Neural cell (in vitro differentiated cells): ENCODE measurements around the gene PARVG. TPM values are rescaled to one million over a fixed set of nuclear protein-coding genes. Genes with fewer than 3 reads are reported as not detected.

Source experiments
- H2AFZ ChIP-seq: fragments of 200-600, 300-800 bp; sonication (generic), shearing (Covaris generic); 2 replicates; pipeline ENCODE4 v1.6.0; 2014; ENCODE audit warnings: low read depth, mild to moderate bottlenecking, antibody characterized with exemption, low read length, moderate library complexity
- H3F3A ChIP-seq: fragments of 200-600 bp; shearing (Covaris generic); 2 replicates; pipeline ENCODE4 v1.6.1; 2016; ENCODE audit warnings: mild to moderate bottlenecking, moderate library complexity, mixed read lengths, antibody characterized with exemption, low read length; ENCODE audit not compliant: insufficient read depth, poor library complexity, severe bottlenecking
- H3K27ac ChIP-seq: fragments of 200-600, 300-800 bp; sonication (generic), shearing (Covaris generic); 2 replicates; pipeline ENCODE4 v1.5.1; 2014; ENCODE audit warnings: mild to moderate bottlenecking, low read length, moderate library complexity
- H3K27me3 ChIP-seq: fragments of 300-800, 200-600 bp; sonication (generic), shearing (Covaris generic); 2 replicates; pipeline ENCODE4 v1.6.0; 2014; ENCODE audit warnings: mild to moderate bottlenecking, low read depth, low read length, moderate library complexity; ENCODE audit not compliant: insufficient read depth
- H3K36me3 ChIP-seq: fragments of 300-800, 200-600 bp; sonication (generic), shearing (Covaris generic); 2 replicates; pipeline ENCODE4 v1.5.1; 2014; ENCODE audit warnings: mild to moderate bottlenecking, antibody characterized with exemption, low read length, moderate library complexity; ENCODE audit not compliant: insufficient read depth
- H3K4me2 ChIP-seq: fragments of 300-800, 200-600 bp; sonication (generic), shearing (Covaris generic); 2 replicates; pipeline ENCODE4 v1.6.0; 2014; ENCODE audit warnings: mild to moderate bottlenecking, low read length
- H3K4me3 ChIP-seq: fragments of 300-800, 200-600 bp; sonication (generic), shearing (Covaris generic); 2 replicates; pipeline ENCODE4 v1.5.1; 2014; ENCODE audit warnings: mild to moderate bottlenecking, low read length, moderate library complexity
- H3K79me2 ChIP-seq: fragments of 200-600 bp; shearing (Covaris generic); replicated peaks from 2 replicates; pipeline ENCODE4 v1.6.0; 2014; ENCODE audit warnings: mild to moderate bottlenecking, low read length, moderate library complexity; ENCODE audit not compliant: insufficient read depth
- H3K9ac ChIP-seq: fragments of 300-800, 200-600 bp; sonication (generic), shearing (Covaris generic); 2 replicates; pipeline ENCODE4 v1.6.1; 2016; ENCODE audit warnings: mild to moderate bottlenecking, low read length, mixed read lengths
- H3K9me2 ChIP-seq: fragments of 200-600 bp; shearing (Covaris generic); 2 replicates; pipeline ENCODE4 v1.6.1; 2016; ENCODE audit warnings: mild to moderate bottlenecking, low read length, mixed read lengths; ENCODE audit not compliant: insufficient read depth
- H3K9me3 ChIP-seq: fragments of 200-600, 300-800 bp; sonication (generic), shearing (Covaris generic); 2 replicates; pipeline ENCODE4 v1.6.1; 2016; ENCODE audit warnings: mild to moderate bottlenecking, mixed run types, low read length, moderate library complexity, mixed read lengths
- H4K20me1 ChIP-seq: fragments of 200-600 bp; shearing (Covaris generic); 2 replicates; pipeline ENCODE4 v1.6.1; 2016; ENCODE audit warnings: mild to moderate bottlenecking, mixed run types; ENCODE audit not compliant: insufficient read depth
- EP300 ChIP-seq: fragments of 450-650 bp; conservative IDR thresholded peaks from 2 replicates; pipeline ENCODE4 v1.6.1; 2014; ENCODE audit warnings: antibody characterized with exemption, mild to moderate bottlenecking, moderate library complexity; ENCODE audit not compliant: poor library complexity, severe bottlenecking
- EZH2 ChIP-seq: fragments of 200-600, 300-800 bp; shearing (Covaris generic), sonication (generic); IDR thresholded peaks from 2 replicates; pipeline ENCODE4 v1.6.1; 2014; ENCODE audit warnings: antibody characterized with exemption, low read length, borderline replicate concordance, mild to moderate bottlenecking; ENCODE audit not compliant: insufficient read depth, poor library complexity, severe bottlenecking
- MXI1 ChIP-seq: fragments of 450-650 bp; conservative IDR thresholded peaks from 2 replicates; pipeline ENCODE4 v1.6.1; 2014; ENCODE audit warnings: antibody characterized with exemption, mild to moderate bottlenecking; ENCODE audit not compliant: poor library complexity, severe bottlenecking
- POLR2AphosphoS5 ChIP-seq: IDR thresholded peaks from 2 replicates; pipeline ENCODE4 v1.6.1; 2012
- RAD21 ChIP-seq: fragments of 450-650 bp; conservative IDR thresholded peaks from 2 replicates; pipeline ENCODE4 v1.6.1; 2014; ENCODE audit warnings: antibody characterized with exemption, mild to moderate bottlenecking, moderate library complexity
- SMC3 ChIP-seq: fragments of 450-650 bp; conservative IDR thresholded peaks from 2 replicates; pipeline ENCODE4 v1.6.1; 2014; ENCODE audit warnings: antibody characterized with exemption, mild to moderate bottlenecking, moderate library complexity; ENCODE audit not compliant: poor library complexity
- TAF1 ChIP-seq: IDR thresholded peaks from 2 replicates; pipeline ENCODE4 v1.6.1; 2012; ENCODE audit warnings: low read depth
- polyA plus RNA-seq: library from polyadenylated mRNA; depleted of rRNA; stranded (reverse); fragments of >200 nt; gene quantifications from 2 replicates; pipeline ENCODE4 v1.2.3, GENCODE V29; 2014
- TF ChIP-seq, protein P1 (sequence below): fragments of 450-650 bp; IDR thresholded peaks from 2 replicates; pipeline ENCODE4 v1.5.1; 2014; ENCODE audit warnings: antibody characterized with exemption, mild to moderate bottlenecking, moderate library complexity; ENCODE audit not compliant: poor library complexity, severe bottlenecking
- TF ChIP-seq, protein P2 (sequence below): IDR thresholded peaks from 2 replicates; pipeline ENCODE4 v1.6.1; 2012; ENCODE audit warnings: borderline replicate concordance

Gene PARVG
- polyA plus RNA-seq, 1 donor from 2014 or later = not detected

DNA sequence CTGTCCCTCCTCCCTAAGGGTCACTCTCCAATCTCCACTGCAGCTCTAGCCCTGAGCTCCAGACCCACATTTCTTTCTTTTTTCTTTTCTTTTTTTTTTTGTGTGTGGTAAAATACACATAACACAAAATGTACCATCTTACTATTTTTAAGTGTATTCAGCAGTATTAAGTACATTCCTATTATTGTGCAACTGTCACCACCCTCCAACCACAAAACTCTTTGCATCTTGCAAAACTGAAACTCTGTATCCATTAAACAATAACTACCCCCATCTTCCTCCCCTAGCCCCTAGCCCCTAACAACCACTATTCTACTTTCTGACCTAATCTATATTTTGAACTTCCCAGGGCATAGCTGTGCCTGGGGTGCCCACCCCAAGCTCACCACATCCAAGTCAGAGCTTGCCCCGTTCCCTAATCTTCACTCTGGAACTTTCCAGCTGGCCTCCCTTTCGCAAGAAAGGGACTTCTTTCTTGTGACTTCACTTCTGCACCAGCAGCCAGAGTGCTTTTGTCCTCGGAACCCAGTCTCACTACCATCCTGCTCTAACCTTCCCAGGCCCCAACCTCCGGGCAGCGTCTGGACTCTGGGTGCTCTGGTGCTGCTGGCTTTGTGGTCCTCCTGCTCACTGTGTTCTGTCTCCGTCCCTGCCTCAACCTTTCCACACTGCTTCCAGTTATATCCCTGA is 30.7 kb downstream of the PARVG start:
- H3K4me2 ChIP-seq = no peak overlapping the region
- H2AFZ ChIP-seq = no peak overlapping the region
- peaks cover 10% of the 10 kb centered on the region for H3K9me3 ChIP-seq
- H3K4me3 ChIP-seq = no peak overlapping the region
- H3K9ac ChIP-seq = no peak overlapping the region
- no peak overlapping the region for H3K27ac ChIP-seq
- H3F3A ChIP-seq = no peaks in the 10 kb centered on the region
- no peaks in the 10 kb centered on the region for H4K20me1 ChIP-seq
- TF ChIP-seq, protein P1, sequence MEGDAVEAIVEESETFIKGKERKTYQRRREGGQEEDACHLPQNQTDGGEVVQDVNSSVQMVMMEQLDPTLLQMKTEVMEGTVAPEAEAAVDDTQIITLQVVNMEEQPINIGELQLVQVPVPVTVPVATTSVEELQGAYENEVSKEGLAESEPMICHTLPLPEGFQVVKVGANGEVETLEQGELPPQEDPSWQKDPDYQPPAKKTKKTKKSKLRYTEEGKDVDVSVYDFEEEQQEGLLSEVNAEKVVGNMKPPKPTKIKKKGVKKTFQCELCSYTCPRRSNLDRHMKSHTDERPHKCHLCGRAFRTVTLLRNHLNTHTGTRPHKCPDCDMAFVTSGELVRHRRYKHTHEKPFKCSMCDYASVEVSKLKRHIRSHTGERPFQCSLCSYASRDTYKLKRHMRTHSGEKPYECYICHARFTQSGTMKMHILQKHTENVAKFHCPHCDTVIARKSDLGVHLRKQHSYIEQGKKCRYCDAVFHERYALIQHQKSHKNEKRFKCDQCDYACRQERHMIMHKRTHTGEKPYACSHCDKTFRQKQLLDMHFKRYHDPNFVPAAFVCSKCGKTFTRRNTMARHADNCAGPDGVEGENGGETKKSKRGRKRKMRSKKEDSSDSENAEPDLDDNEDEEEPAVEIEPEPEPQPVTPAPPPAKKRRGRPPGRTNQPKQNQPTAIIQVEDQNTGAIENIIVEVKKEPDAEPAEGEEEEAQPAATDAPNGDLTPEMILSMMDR = no peak
- TF ChIP-seq TAF1 (no peak), EP300 (no peak), RAD21 (no peak), POLR2AphosphoS5 (no peak), MXI1 (no peak), EZH2 (no peak), SMC3 (no peak)
- TF ChIP-seq, protein P2, sequence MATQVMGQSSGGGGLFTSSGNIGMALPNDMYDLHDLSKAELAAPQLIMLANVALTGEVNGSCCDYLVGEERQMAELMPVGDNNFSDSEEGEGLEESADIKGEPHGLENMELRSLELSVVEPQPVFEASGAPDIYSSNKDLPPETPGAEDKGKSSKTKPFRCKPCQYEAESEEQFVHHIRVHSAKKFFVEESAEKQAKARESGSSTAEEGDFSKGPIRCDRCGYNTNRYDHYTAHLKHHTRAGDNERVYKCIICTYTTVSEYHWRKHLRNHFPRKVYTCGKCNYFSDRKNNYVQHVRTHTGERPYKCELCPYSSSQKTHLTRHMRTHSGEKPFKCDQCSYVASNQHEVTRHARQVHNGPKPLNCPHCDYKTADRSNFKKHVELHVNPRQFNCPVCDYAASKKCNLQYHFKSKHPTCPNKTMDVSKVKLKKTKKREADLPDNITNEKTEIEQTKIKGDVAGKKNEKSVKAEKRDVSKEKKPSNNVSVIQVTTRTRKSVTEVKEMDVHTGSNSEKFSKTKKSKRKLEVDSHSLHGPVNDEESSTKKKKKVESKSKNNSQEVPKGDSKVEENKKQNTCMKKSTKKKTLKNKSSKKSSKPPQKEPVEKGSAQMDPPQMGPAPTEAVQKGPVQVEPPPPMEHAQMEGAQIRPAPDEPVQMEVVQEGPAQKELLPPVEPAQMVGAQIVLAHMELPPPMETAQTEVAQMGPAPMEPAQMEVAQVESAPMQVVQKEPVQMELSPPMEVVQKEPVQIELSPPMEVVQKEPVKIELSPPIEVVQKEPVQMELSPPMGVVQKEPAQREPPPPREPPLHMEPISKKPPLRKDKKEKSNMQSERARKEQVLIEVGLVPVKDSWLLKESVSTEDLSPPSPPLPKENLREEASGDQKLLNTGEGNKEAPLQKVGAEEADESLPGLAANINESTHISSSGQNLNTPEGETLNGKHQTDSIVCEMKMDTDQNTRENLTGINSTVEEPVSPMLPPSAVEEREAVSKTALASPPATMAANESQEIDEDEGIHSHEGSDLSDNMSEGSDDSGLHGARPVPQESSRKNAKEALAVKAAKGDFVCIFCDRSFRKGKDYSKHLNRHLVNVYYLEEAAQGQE = no peak
- H3K9me2 ChIP-seq = no peaks in the 10 kb centered on the region
- no peaks in the 10 kb centered on the region for H3K27me3 ChIP-seq
- H3K36me3 ChIP-seq = no peaks in the 10 kb centered on the region
- no peaks in the 10 kb centered on the region for H3K79me2 ChIP-seq

DNA sequence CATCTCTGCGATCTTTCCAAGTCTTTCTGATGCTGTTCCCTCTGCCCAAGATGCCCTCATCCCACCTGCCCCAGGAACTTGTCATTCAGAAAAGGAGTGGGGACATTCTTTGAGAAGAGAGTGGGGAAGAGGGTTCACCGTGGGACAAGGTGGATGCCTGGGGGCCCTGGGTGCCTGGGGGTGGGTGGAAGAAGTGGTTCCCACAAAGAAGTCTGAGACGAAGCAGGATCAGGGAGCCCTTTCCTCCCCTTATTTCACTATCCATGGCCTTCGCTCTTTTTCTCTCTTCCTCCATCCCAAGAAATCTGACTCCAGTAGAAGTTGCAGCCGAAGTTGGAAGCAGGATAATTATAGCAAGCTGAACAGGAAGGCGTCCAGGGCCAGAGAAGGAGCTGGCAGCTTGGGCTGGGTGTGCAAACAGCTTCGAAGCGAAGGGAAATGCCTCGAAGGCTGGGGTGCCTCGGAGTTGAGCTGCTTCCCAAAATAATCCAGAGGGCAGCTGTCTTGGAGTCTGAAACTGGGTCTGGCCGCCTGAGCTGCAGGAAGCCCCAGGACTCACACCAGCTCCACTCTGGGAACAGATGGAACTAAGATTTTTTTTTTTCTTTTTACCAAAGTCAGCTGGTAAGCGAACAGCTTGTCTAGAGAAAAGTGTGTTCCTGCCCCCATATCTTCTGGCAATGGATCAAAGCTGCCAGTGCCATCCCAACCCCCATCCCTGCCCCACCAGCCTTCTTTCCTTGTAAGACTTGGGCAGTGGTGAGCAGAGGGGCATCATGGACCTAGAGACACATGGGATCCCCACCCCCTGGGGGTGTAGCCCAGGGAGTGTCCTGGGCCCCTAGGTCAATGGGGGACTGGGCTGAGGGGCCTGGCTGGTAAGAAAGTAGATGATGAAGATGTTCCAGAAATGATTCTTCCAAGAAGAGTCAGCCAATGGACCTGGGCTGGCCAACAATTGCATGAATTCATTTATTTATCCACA is 31.5 kb downstream of the PARVG start:
- Histone ChIP-seq H3K4me2 (no peak overlapping the region), H3F3A (no peaks in the 10 kb centered on the region)

More for the DNA sequence above, 31.5 kb downstream of the PARVG start:
- Histone ChIP-seq H4K20me1 (no peaks in the 10 kb centered on the region), H3K9me3 (peaks cover 10% of the 10 kb centered on the region), H3K27ac (no peak overlapping the region), H2AFZ (no peak overlapping the region), H3K9ac (no peak overlapping the region), H3K36me3 (no peaks in the 10 kb centered on the region), H3K4me3 (no peak overlapping the region), H3K27me3 (no peaks in the 10 kb centered on the region), H3K9me2 (no peaks in the 10 kb centered on the region), H3K79me2 (no peaks in the 10 kb centered on the region)
- TF ChIP-seq MXI1 (no peak), TAF1 (no peak), POLR2AphosphoS5 (no peak), RAD21 (no peak)
- TF ChIP-seq, protein P2 = no peak
